Right cardiac atrium (tissue), 5 donors: ENCODE results near the gene NR2F6. TPM values are rescaled to one million over a fixed set of nuclear protein-coding genes. Genes with fewer than 3 reads are reported as not detected.

Experiments used
- ATAC-seq, 2 donors: fragments of 200-7000 bp; cut with Tn5 transposase; one replicate each; pipeline versions ENCODE4 v1.8.0 to v1.9.1; 2020; ENCODE audit warnings: moderate library complexity in 2 of 2, mild to moderate bottlenecking in 1 of 2
- DNase-seq, 3 donors: peaks; one replicate each; pipeline ENCODE4 v3.0.0-alpha.2; 2020
- H3K27ac ChIP-seq: one replicate; pipeline ENCODE4 v1.5.1; 2013; ENCODE audit warnings: mild to moderate bottlenecking, low read length, control low read depth, moderate library complexity
- H3K27me3 ChIP-seq: one replicate; pipeline ENCODE4 v1.6.1; 2013; ENCODE audit not compliant: control insufficient read depth, insufficient read depth
- H3K4me1 ChIP-seq: one replicate; pipeline ENCODE4 v1.6.1; 2013; ENCODE audit warnings: low read length; ENCODE audit not compliant: control insufficient read depth, insufficient read depth
- H3K4me3 ChIP-seq: one replicate; pipeline ENCODE4 v1.5.1; 2013; ENCODE audit warnings: low read length, control low read depth
- H3K9me3 ChIP-seq: one replicate; pipeline ENCODE4 v1.6.1; 2013; ENCODE audit warnings: low read length; ENCODE audit not compliant: control insufficient read depth
- WGBS: extraction: QIAGEN DNeasy Blood & Tissue Kit; methylation state at CpG from one replicate; pipeline ENCODE4 v1.1.7; 2013; 5-methylcytosine and 5-hydroxymethylcytosine counted together
- intact Hi-C, 4 donors: fragments of 100-400 bp; cut with DNase I; formaldehyde crosslinking; loops; one replicate each; pipeline versions ENCODE4 v1.11.0 to v1.14.0; 2022 to 2023
- polyA plus RNA-seq: library from polyadenylated mRNA; stranded (reverse); fragments of 200-250 nt; gene quantifications from one replicate; pipeline ENCODE4 v1.2.3, GENCODE V29; 2013
- total RNA-seq, 4 donors: library from RNA; stranded (reverse); fragmentation: NEBNext Ultra II Directional; extraction: Animal tissue kit (Norgen Biotek cat#: 25700); gene quantifications; one replicate each; pipeline ENCODE4 v1.2.1, GENCODE V29; 2021
- donor health status: healthy with polysubstance abuse.
- donor health status: DM: no; HTN: yes; CAD: no.
- donor health status: DM: no; HTN: no; CAD: no.
- donor health status: DM: no; HTN: yes; CAD: no; lungs with severe emphysema.
- donor health status: DM: yes; HTN: yes; CAD: no.

The NR2F6 gene
- total and polyA plus RNA-seq, 5 donors = 28.6 to 57.5 (median 45.1) TPM

GRCh38 chr19:17220207-17220758 is 25.4 kb downstream of the NR2F6 start:
- Histone ChIP-seq H3K9me3 (no peaks in the 10 kb centered on the region), H3K4me3 (no peak overlapping the region), H3K4me1 (peaks cover 2% of the 10 kb centered on the region), H3K27me3 (no peaks in the 10 kb centered on the region), H3K27ac (no peak overlapping the region)
- ATAC-seq (peak; percentile 9 to 62), DNase-seq (peak in 2 of 3 donors; percentile 68 to 76)
- intact Hi-C loops = no loop called here
- 49% methylated on average over 14 of the region's 14 CpGs for WGBS

- WGBS = 97% methylated on average over 8 of the region's 8 CpGs
- no peak overlapping the region for H3K4me3 ChIP-seq
- ATAC-seq (no peak), DNase-seq (no peak)
- H3K9me3 ChIP-seq = no peaks in the 10 kb centered on the region
- no peaks in the 10 kb centered on the region for H3K27me3 ChIP-seq
- H3K4me1 ChIP-seq = peaks cover 2% of the 10 kb centered on the region
- H3K27ac ChIP-seq = no peak overlapping the region
- intact Hi-C loops = loop anchor here in 1 of 4 donors (10.0 kb wide), 1 partner anchor 66 kb away; the partner anchor contains the start of gene ANKLE1
These were observed 26.4 kb downstream of the NR2F6 start for GRCh38 chr19:17219286-17219685.

- WGBS = 85% methylated on average over 13 of the region's 13 CpGs
- DNase-seq (peak in 2 of 3 donors; percentile 79), ATAC-seq (no peak)
- Histone ChIP-seq H3K4me3 (peak overlapping the region; percentile 82), H3K4me1 (peaks cover 2% of the 10 kb centered on the region), H3K9me3 (no peaks in the 10 kb centered on the region), H3K27me3 (no peaks in the 10 kb centered on the region), H3K27ac (peak overlapping the region; percentile 32)
- intact Hi-C loops = loop anchor here in 1 of 4 donors (10.0 kb wide), 1 partner anchor 69 kb away; the partner anchor contains the start of gene ANKLE1
These were observed 29.6 kb downstream of the NR2F6 start for GRCh38 chr19:17216058-17216670.

- H3K9me3 ChIP-seq = no peaks in the 10 kb centered on the region
- peak; percentile 93 to 96 for ATAC-seq
- H3K27ac ChIP-seq = peak within 1 kb of the TSS; percentile 99
- intact Hi-C loops = loop anchor here in 1 of 4 donors (10.0 kb wide), 1 partner anchor 69 kb away; the partner anchor contains the start of gene ANKLE1
- DNase-seq = peak; percentile 92 to 97 (median 95)
- H3K4me3 ChIP-seq = peak within 1 kb of the TSS; percentile 82
- peaks cover 2% of the 10 kb centered on the region for H3K4me1 ChIP-seq
- WGBS = 3% methylated on average over 56 of the region's 56 CpGs
- H3K27me3 ChIP-seq = no peaks in the 10 kb centered on the region
These were observed 30.4 kb downstream of the NR2F6 start, which contains the start of gene USE1 for GRCh38 chr19:17215127-17215971. USE1 (plus strand) TSS chr19:17215357; CDS start chr19:17215406, 49 bp downstream.

GRCh38 chr19:17214508-17215126 is 31.1 kb downstream of the NR2F6 start:
- H3K4me3 ChIP-seq = peak overlapping the region; percentile 82
- peaks cover 2% of the 10 kb centered on the region for H3K4me1 ChIP-seq
- ATAC-seq (no peak), DNase-seq (peak in 1 of 3 donors; percentile 47)
- no peaks in the 10 kb centered on the region for H3K27me3 ChIP-seq
- intact Hi-C loops = loop anchor here in 1 of 4 donors (10.0 kb wide), 1 partner anchor 70 kb away; the partner anchor contains the start of gene ANKLE1
- H3K27ac ChIP-seq = peak overlapping the region; percentile 99
- 33% methylated on average over 16 of the region's 16 CpGs for WGBS
- H3K9me3 ChIP-seq = no peaks in the 10 kb centered on the region

- ATAC-seq (no peak), DNase-seq (no peak)
- Histone ChIP-seq H3K4me1 (peaks cover 2% of the 10 kb centered on the region), H3K9me3 (no peaks in the 10 kb centered on the region), H3K27ac (no peak overlapping the region), H3K27me3 (no peaks in the 10 kb centered on the region), H3K4me3 (no peak overlapping the region)
- 84% methylated on average over 5 of the region's 5 CpGs for WGBS
- intact Hi-C loops = loop anchor here in 1 of 4 donors (10.0 kb wide), 1 partner anchor 71 kb away; the partner anchor contains the start of gene ANKLE1
These were observed 32.4 kb downstream of the NR2F6 start for GRCh38 chr19:17213334-17213733.

- Histone ChIP-seq H3K9me3 (no peaks in the 10 kb centered on the region), H3K27me3 (no peaks in the 10 kb centered on the region), H3K4me1 (peaks cover 2% of the 10 kb centered on the region), H3K4me3 (no peak overlapping the region), H3K27ac (no peak overlapping the region)
- intact Hi-C loops = loop anchor here in 1 of 4 donors (10.0 kb wide), 1 partner anchor 73 kb away; the partner anchor contains the start of gene ANKLE1
- 93% methylated on average over 58 of the region's 58 CpGs for WGBS
- ATAC-seq = no peak
- peak in 1 of 3 donors; percentile 45 for DNase-seq
These were observed 33.9 kb downstream of the NR2F6 start for GRCh38 chr19:17211547-17212446.

GRCh38 chr19:17210296-17210695 is 35.4 kb downstream of the NR2F6 start:
- Histone ChIP-seq H3K4me3 (no peak overlapping the region), H3K27ac (no peak overlapping the region), H3K27me3 (no peaks in the 10 kb centered on the region), H3K9me3 (no peaks in the 10 kb centered on the region), H3K4me1 (no peaks in the 10 kb centered on the region)
- ATAC-seq (no peak), DNase-seq (peak in 1 of 3 donors; percentile 54)
- intact Hi-C loops = loop anchor here in 1 of 4 donors (10.0 kb wide), 1 partner anchor 75 kb away; the partner anchor contains the start of gene ANKLE1
- WGBS = 88% methylated on average over 14 of the region's 14 CpGs

- WGBS = 75% methylated on average over 28 of the region's 28 CpGs
- no peaks in the 10 kb centered on the region for H3K27me3 ChIP-seq
- DNase-seq (peak in 1 of 3 donors; percentile 74), ATAC-seq (peak in 1 of 2 donors; percentile 16)
- H3K4me1 ChIP-seq = no peaks in the 10 kb centered on the region
- H3K9me3 ChIP-seq = no peaks in the 10 kb centered on the region
- no peak overlapping the region for H3K4me3 ChIP-seq
- H3K27ac ChIP-seq = no peak overlapping the region
- intact Hi-C loops = loop anchor here in 3 of 4 donors (5.0 to 10.0 kb wide), 2 partner anchors 73 to 75 kb away; partner anchors contain the start of gene ANKLE1 (in 3 of the 3)
These were observed 36.3 kb downstream of the NR2F6 start for GRCh38 chr19:17209126-17210036.
